Sigmoid colon (tissue), 7 donors: ENCODE measurements around the gene KDM4F. TPM values are rescaled to one million over a fixed set of nuclear protein-coding genes. Genes with fewer than 3 reads are reported as not detected.

Experiments
- DNase-seq: peaks from one replicate; pipeline ENCODE4 v3.0.0-alpha.2; 2019
- H3K27ac ChIP-seq, 4 donors: fragments of 200-600 bp; sonication (generic); one replicate each; pipeline ENCODE4 v1.5.1; 2016 to 2019; ENCODE audit warnings: mild to moderate bottlenecking in 1 of 4
- H3K27me3 ChIP-seq, 3 donors: fragments of 200-600 bp; sonication (generic); one replicate each; pipeline ENCODE4 v1.5.1; 2019; ENCODE audit warnings: mild to moderate bottlenecking in 1 of 3
- H3K36me3 ChIP-seq, 4 donors: fragments of 200-600 bp; sonication (generic); one replicate each; pipeline ENCODE4 v1.5.1; 2016 to 2019
- H3K4me1 ChIP-seq, 4 donors: fragments of 200-600 bp; sonication (generic); one replicate each; pipeline ENCODE4 v1.5.1; 2017 to 2019
- H3K4me3 ChIP-seq, 4 donors: fragments of 200-600 bp; sonication (generic); one replicate each; pipeline ENCODE4 v1.5.1; 2017 to 2019; ENCODE audit warnings: mild to moderate bottlenecking in 2 of 4, moderate library complexity in 1 of 4
- H3K9me3 ChIP-seq, 4 donors: fragments of 200-600 bp in 3 of 4; sonication (generic) in 3 of 4; one replicate each; pipeline versions ENCODE4 v1.5.1 to v1.6.1; 2013 to 2019
- EP300 ChIP-seq, 4 donors: sonication (generic); formaldehyde crosslinking; IDR thresholded peaks; one replicate each; pipeline ENCODE4 v1.6.1; 2017; ENCODE audit warnings: antibody characterized with exemption in 4 of 4
- POLR2A ChIP-seq, 2 donors: fragments of 450-650 bp; IDR thresholded peaks; one replicate each; pipeline ENCODE4 v1.6.1; 2016; ENCODE audit warnings: antibody characterized with exemption in 2 of 2, mild to moderate bottlenecking in 2 of 2, moderate library complexity in 2 of 2
- POLR2AphosphoS5 ChIP-seq, 4 donors: sonication (generic); formaldehyde crosslinking; IDR thresholded peaks; one replicate each; pipeline ENCODE4 v1.6.1; 2017; ENCODE audit warnings: antibody characterized with exemption in 4 of 4
- WGBS, 2 donors: extraction: QIAGEN DNeasy Blood & Tissue Kit; methylation state at CpG; one replicate each; pipeline ENCODE4 v1.1.7; 2013; 5-methylcytosine and 5-hydroxymethylcytosine counted together
- intact Hi-C: fragments of 100-400 bp; cut with DNase I; formaldehyde crosslinking; loops from one replicate; pipeline ENCODE4 v1.15.1; 2023
- polyA plus RNA-seq, 3 donors: library from polyadenylated mRNA; stranded (reverse); fragments of 200-250 nt; gene quantifications; one replicate each; pipeline ENCODE4 v1.2.3, GENCODE V29; 2013
- total RNA-seq, 4 donors: library from RNA; depleted of rRNA; stranded (reverse); fragments of >200 nt; gene quantifications; one replicate each; pipeline ENCODE4 v1.1.0, GENCODE V29; 2016
- TF ChIP-seq, protein P1 (sequence below), 4 experiments: fragments of 450-650 bp in 3 of 4; fragments of 200-600 bp in 1 of 4; IDR thresholded peaks; one replicate each; pipeline ENCODE4 v1.5.1; 2016 to 2019; ENCODE audit warnings: antibody characterized with exemption in 4 of 4, mild to moderate bottlenecking in 3 of 4, moderate library complexity in 2 of 4
- donor health status: healthy with polysubstance abuse.
- donor health status: Bipolar disorder and iron deficiency.
- donor health status: healthy.

Gene KDM4F
- total and polyA plus RNA-seq, 7 donors = not detected

DNA sequence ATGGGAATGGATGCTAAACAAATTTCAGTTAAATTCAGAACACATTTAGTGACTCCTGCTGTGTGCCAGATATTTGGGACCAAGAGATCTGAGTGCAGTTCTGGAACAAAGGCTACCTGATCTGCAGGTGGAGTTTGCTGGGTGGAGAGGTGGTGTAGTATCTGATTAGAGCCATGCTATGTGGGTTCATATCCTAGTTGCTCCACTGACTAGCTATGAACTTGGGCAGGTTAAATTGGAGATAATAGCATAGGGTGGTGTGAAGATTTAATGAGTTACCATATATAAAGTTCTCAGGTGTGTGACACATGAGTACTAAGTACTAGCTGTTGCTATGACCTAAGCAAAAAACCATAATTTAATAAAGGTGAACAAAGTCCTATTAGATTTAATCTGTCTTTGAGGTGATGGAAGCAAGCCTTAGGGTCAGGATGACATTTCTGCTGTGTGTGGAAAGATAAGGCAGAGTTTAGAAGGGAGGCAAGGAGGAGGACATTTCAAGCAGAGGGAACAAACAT, 42.5 kb downstream of the KDM4F start:
- H3K4me1 ChIP-seq = peaks cover 0 to 22% (median 11%) of the 10 kb centered on the region in 4 donors
- H3K36me3 ChIP-seq = no peaks in the 10 kb centered on the region
- intact Hi-C loops = loop anchor here (2.0 kb wide), 1 partner anchor 59 kb away; no protein-coding TSS in a partner anchor
- no peak overlapping the region for H3K4me3 ChIP-seq
- H3K27ac ChIP-seq = no peak overlapping the region
- TF ChIP-seq POLR2AphosphoS5 (IDR thresholded peaks at IDR 0.05) (no peak), POLR2A (IDR thresholded peaks at IDR 0.05) (no peak)
- TF ChIP-seq, protein P1, sequence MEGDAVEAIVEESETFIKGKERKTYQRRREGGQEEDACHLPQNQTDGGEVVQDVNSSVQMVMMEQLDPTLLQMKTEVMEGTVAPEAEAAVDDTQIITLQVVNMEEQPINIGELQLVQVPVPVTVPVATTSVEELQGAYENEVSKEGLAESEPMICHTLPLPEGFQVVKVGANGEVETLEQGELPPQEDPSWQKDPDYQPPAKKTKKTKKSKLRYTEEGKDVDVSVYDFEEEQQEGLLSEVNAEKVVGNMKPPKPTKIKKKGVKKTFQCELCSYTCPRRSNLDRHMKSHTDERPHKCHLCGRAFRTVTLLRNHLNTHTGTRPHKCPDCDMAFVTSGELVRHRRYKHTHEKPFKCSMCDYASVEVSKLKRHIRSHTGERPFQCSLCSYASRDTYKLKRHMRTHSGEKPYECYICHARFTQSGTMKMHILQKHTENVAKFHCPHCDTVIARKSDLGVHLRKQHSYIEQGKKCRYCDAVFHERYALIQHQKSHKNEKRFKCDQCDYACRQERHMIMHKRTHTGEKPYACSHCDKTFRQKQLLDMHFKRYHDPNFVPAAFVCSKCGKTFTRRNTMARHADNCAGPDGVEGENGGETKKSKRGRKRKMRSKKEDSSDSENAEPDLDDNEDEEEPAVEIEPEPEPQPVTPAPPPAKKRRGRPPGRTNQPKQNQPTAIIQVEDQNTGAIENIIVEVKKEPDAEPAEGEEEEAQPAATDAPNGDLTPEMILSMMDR (IDR thresholded peaks at IDR 0.05) = no peak
- no peaks in the 10 kb centered on the region for H3K27me3 ChIP-seq
- no peaks in the 10 kb centered on the region for H3K9me3 ChIP-seq
- no peak for DNase-seq

DNA sequence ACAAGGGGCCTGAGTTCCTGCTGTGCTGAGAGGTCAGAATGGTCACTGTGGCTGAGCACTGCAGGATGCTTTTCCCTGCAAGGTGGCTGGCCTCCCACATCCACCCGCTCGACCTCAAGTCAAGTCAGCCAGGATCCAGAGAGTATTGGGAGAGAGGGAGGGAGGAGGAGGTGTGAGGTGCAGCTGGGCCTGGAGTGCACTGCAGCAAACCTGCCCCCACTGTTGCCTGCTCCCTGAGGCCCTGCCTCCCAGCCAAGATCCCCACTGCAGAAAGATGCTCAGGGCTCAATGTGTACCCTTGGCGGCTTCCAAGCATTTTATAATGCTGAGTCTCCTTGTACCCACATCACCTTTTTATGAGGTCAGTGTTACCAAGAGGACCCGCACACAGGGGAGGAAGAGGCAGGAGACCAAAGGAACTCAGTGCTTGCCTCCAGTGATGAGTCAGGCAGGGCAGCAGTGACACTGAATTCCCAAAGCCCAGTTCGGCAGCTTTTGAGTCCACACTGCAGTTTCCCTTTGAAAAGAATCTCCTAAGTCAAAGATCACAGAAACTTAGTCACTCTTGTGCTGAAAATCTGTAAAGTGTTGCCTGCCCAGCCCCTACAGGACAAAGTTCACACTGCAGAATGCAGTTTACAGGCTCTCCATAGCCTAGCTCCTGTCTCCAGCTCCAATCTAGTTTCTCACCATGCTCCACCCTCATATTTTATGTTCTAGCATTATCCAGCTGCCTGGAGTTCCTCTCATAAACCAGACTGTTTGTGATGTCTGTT, 43.5 kb downstream of the KDM4F start:
- Histone ChIP-seq H3K4me3 (no peak overlapping the region), H3K27ac (no peak overlapping the region), H3K27me3 (no peaks in the 10 kb centered on the region), H3K36me3 (no peaks in the 10 kb centered on the region), H3K9me3 (no peaks in the 10 kb centered on the region), H3K4me1 (peaks cover 0 to 22% (median 11%) of the 10 kb centered on the region in 4 donors)
- no peak for DNase-seq
- whole genome bisulfite sequencing, 2 donors = 15 to 42% methylated on average over 5 of the region's 5 CpGs
- TF ChIP-seq, protein P1 (IDR thresholded peaks at IDR 0.05) = peak in 3 of 4 experiments; percentile 15 to 37 (median 15)
- no peak for TF ChIP-seq POLR2AphosphoS5 (IDR thresholded peaks at IDR 0.05)
- intact Hi-C loops = no loop called here

DNA sequence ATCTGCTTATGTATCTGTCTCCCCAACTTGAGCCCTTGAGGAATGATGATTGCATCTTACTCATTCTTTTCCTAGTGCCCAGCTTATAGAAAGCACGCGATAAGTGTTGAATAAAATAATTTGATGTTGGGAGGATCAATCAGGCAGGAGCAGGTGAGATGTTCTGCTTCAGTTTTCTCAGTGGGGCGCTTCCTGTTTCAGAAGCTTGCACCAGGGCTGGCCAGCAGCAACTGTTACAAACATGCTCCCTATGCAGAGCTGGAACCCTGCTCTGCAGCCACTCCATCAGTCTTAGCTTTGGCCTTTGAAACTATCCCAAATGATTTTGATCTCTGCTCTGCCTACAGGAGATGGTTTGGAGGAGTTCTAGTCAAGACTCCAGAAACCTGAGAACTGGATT, 44.3 kb downstream of the KDM4F start:
- no peak overlapping the region for H3K27ac ChIP-seq
- intact Hi-C loops = no loop called here
- H3K27me3 ChIP-seq = no peaks in the 10 kb centered on the region
- peaks cover 0 to 22% (median 11%) of the 10 kb centered on the region in 4 donors for H3K4me1 ChIP-seq
- no peak for TF ChIP-seq EP300 (IDR thresholded peaks at IDR 0.05)
- TF ChIP-seq, protein P1 (IDR thresholded peaks at IDR 0.05) = no peak
- H3K36me3 ChIP-seq = no peaks in the 10 kb centered on the region
- no peak for DNase-seq
- 57 to 71% methylated on average over 3 of the region's 3 CpGs for WGBS, 2 donors
- no peak overlapping the region for H3K4me3 ChIP-seq
- no peaks in the 10 kb centered on the region for H3K9me3 ChIP-seq

DNA sequence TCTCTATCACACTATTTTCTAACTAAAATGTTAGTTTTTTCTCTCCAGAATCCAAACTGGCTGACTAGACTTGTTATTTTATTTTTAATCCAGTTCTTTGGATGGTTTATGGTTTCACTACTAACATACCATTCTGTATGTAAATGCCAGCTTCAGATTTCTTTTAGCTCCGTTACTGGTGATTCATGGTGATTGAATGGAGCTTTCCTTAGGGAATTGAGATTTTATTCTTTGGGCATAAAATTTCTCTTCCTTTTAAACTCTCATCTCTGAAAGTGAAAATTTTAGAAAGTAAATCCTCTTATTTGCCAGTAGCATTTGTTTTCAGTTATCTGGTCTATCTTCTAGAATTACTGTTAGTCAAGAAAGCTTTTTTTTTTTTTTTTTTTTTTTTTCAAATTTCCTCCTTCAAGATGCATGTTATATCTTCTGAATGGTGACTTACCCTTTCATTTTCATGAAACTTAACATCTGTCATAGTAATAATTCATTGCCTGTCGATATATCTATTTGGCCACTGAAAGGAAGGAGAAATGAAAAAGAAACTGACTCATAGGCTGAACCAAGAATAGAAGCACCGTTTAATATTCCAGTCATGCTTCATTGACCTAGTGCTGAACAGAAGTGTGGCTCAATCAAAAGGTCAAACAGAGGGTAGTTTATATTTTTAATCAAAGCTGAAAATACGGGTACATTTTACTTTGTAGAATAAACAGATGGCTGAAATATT, 46.8 kb downstream of the KDM4F start:
- Histone ChIP-seq H3K27me3 (no peaks in the 10 kb centered on the region), H3K4me1 (peaks cover 0 to 11% (median under 1%) of the 10 kb centered on the region in 4 donors), H3K4me3 (no peak overlapping the region), H3K36me3 (no peaks in the 10 kb centered on the region), H3K9me3 (no peaks in the 10 kb centered on the region), H3K27ac (no peak overlapping the region)
- no peak for DNase-seq
- TF ChIP-seq POLR2A (IDR thresholded peaks at IDR 0.05) (no peak), EP300 (IDR thresholded peaks at IDR 0.05) (no peak), POLR2AphosphoS5 (IDR thresholded peaks at IDR 0.05) (no peak)
- TF ChIP-seq, protein P1 (IDR thresholded peaks at IDR 0.05) = no peak
- intact Hi-C loops = no loop called here
- 38 to 62% methylated on average over 4 of the region's 4 CpGs for WGBS, 2 donors
